ENCODE measurements around the gene MAST4.

The MAST4 gene

GRCh38 chr5:67208403-67208802 lies 612.2 kb downstream of the MAST4 start:
- no peak overlapping the region for H3K27ac ChIP-seq
- TF ChIP-seq CTCF (conservative IDR thresholded peaks at IDR 0.05; ENCODE audit: low read depth): no peak
- CTCF ChIA-PET: interaction anchor here (0.5 to 1.7 kb wide), 14 partner anchors 10 to 1049 kb away, joined by 3 to 15 read pairs (median 5); no protein-coding TSS in a partner anchor
- POLR2A ChIA-PET (ENCODE audit: low non-redundant PET): no interaction called here
- no peak for DNase-seq (ENCODE audit: low spot score)

- H3K27ac ChIP-seq: no peak overlapping the region
- peak; percentile 91 for TF ChIP-seq CTCF (conservative IDR thresholded peaks at IDR 0.05; ENCODE audit: low read depth)
- CTCF ChIA-PET: interaction anchor here (0.5 to 1.7 kb wide), 16 partner anchors 9 to 1049 kb away, joined by 3 to 15 read pairs (median 5); no protein-coding TSS in a partner anchor
- POLR2A ChIA-PET (ENCODE audit: low non-redundant PET): no interaction called here
- peak; percentile 92 for DNase-seq (ENCODE audit: low spot score)
Observed at GRCh38 chr5:67209141-67209771, 613.1 kb downstream of the MAST4 start.

- DNase-seq (ENCODE audit: low spot score): peak; percentile 76
- POLR2A ChIA-PET (ENCODE audit: low non-redundant PET): no interaction called here
- CTCF ChIA-PET: interaction anchor here (0.6 kb wide), 1 partner anchor 403 kb away, joined by 3 read pairs; no protein-coding TSS in a partner anchor
- no peak for TF ChIP-seq CTCF (conservative IDR thresholded peaks at IDR 0.05; ENCODE audit: low read depth)
- no peak overlapping the region for H3K27ac ChIP-seq
Observed at GRCh38 chr5:67211926-67212325, 615.7 kb downstream of the MAST4 start.

- POLR2A ChIA-PET (ENCODE audit: low non-redundant PET): no interaction called here
- no peak overlapping the region for H3K27ac ChIP-seq
- TF ChIP-seq CTCF (conservative IDR thresholded peaks at IDR 0.05; ENCODE audit: low read depth): no peak
- DNase-seq (ENCODE audit: low spot score): peak; percentile 26
- CTCF ChIA-PET: interaction anchor here (0.6 to 1.5 kb wide), 3 partner anchors 48 to 1806 kb away, joined by 3 to 5 read pairs (median 4); no protein-coding TSS in a partner anchor
Observed at GRCh38 chr5:67214036-67214435, 617.8 kb downstream of the MAST4 start.

- no peak for TF ChIP-seq CTCF (conservative IDR thresholded peaks at IDR 0.05; ENCODE audit: low read depth)
- no peak for DNase-seq (ENCODE audit: low spot score)
- no peak overlapping the region for H3K27ac ChIP-seq
- POLR2A ChIA-PET (ENCODE audit: low non-redundant PET): no interaction called here
- CTCF ChIA-PET: interaction anchor here (0.6 to 1.5 kb wide), 2 partner anchors 1038 to 1805 kb away, joined by 3 to 5 read pairs; no protein-coding TSS in a partner anchor
Observed at GRCh38 chr5:67214707-67215447, 618.7 kb downstream of the MAST4 start.

- ChIA-PET POLR2A (ENCODE audit: low non-redundant PET) (no interaction called here), CTCF (no interaction called here)
- DNase-seq (ENCODE audit: low spot score): no peak
- no peak for TF ChIP-seq CTCF (conservative IDR thresholded peaks at IDR 0.05; ENCODE audit: low read depth)
- H3K27ac ChIP-seq: no peak overlapping the region
Observed at GRCh38 chr5:67215519-67216471, 619.6 kb downstream of the MAST4 start.

All from RWPE1 (cell line).